ENCODE measurements around the gene ADD1.

DNA sequence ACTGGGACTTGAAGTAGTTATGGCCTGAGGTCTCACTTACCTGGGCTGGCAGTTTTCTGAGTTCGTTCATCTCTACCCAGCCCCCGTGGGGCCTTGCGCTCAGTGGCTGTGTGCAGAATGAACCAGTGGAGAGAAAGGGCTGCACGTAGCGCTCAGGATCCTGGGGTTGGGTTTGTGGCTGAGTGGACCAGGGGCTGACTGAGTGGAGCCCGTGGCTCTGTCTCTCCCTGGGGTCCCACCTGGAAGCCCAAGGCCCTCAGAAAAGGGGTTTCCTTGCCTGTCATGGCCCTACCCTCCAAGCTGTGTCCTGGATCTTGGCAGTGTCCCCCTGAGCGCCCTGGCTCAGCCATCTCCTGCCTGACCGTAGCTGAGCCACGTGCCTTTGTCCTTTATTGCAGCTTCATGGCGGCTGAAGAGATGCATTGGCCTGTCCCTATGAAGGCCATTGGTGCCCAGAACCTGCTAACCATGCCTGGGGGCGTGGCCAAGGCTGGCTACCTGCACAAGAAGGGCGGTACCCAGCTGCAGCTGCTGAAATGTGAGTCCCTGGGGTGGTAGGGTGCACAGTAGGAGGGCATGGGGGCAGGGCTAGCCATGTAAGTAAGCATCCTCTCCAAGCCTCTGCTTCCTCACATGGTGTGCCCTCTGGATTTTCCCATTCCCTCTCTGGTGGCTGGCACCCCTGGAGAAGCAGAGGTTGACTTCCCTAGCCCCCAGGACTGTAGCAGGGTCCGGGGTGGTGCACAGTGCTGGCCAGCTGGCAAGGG lies 23.2 kb upstream of the ADD1 start:
- TF ChIP-seq, protein P1, sequence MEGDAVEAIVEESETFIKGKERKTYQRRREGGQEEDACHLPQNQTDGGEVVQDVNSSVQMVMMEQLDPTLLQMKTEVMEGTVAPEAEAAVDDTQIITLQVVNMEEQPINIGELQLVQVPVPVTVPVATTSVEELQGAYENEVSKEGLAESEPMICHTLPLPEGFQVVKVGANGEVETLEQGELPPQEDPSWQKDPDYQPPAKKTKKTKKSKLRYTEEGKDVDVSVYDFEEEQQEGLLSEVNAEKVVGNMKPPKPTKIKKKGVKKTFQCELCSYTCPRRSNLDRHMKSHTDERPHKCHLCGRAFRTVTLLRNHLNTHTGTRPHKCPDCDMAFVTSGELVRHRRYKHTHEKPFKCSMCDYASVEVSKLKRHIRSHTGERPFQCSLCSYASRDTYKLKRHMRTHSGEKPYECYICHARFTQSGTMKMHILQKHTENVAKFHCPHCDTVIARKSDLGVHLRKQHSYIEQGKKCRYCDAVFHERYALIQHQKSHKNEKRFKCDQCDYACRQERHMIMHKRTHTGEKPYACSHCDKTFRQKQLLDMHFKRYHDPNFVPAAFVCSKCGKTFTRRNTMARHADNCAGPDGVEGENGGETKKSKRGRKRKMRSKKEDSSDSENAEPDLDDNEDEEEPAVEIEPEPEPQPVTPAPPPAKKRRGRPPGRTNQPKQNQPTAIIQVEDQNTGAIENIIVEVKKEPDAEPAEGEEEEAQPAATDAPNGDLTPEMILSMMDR (IDR thresholded peaks at IDR 0.05) = no peak
- TF ChIP-seq POLR2A (IDR thresholded peaks at IDR 0.05) = no peak
